ENCODE results near the gene AS3MT.

AS3MT gene

GRCh38 chr10:102945962-102946361 lies 76.7 kb downstream of the AS3MT start:
- Histone ChIP-seq H2AFZ (ENCODE audit: low read depth, low read length) (no peak overlapping the region), H3K79me1 (replicated peaks; ENCODE audit: low read length, poor library complexity, severe bottlenecking) (peaks cover 1% of the 10 kb centered on the region), H3K36me3 (ENCODE audit: control insufficient read depth in 1 of 2, insufficient read depth in 2 of 2, low read depth in 1 of 2, low read length in 2 of 2) (no peaks in the 10 kb centered on the region), H3K4ac (ENCODE audit: low read depth in 1 of 2, low read length in 2 of 2) (no peak overlapping the region), H3K4me3 (ENCODE audit: insufficient read depth in 1 of 2, low read depth in 1 of 2, low read length in 2 of 2) (no peak overlapping the region), H3K4me2 (ENCODE audit: low read length, poor library complexity, severe bottlenecking) (no peak overlapping the region), H3K14ac (ENCODE audit: low read length in 2 of 2) (no peak overlapping the region), H3K23ac (ENCODE audit: low read length in 2 of 2) (no peak overlapping the region), H3K9me3 (ENCODE audit: control insufficient read depth, low read length) (no peaks in the 10 kb centered on the region), H2BK5ac (ENCODE audit: low read depth, low read length, poor library complexity, severe bottlenecking) (no peak overlapping the region), H4K8ac (ENCODE audit: low read length) (no peak overlapping the region), H2BK120ac (ENCODE audit: low read depth, low read length) (no peak overlapping the region), H3K18ac (ENCODE audit: low read depth in 1 of 2, low read length in 2 of 2) (no peak overlapping the region), H3K9ac (ENCODE audit: low read length) (no peak overlapping the region), H3K27ac (ENCODE audit: low read length, poor library complexity, severe bottlenecking) (no peak overlapping the region), H2BK15ac (ENCODE audit: low read depth, poor library complexity, severe bottlenecking) (no peak overlapping the region), H3K27me3 (ENCODE audit: control insufficient read depth in 1 of 2, insufficient read depth in 1 of 2, low read length in 2 of 2) (no peaks in the 10 kb centered on the region), H3K4me1 (ENCODE audit: control insufficient read depth, insufficient read depth, low read depth, low read length) (no peaks in the 10 kb centered on the region), H2AK5ac (ENCODE audit: low read length, severe bottlenecking) (no peak overlapping the region), H2BK12ac (ENCODE audit: low read length in 2 of 2) (no peak overlapping the region), H4K91ac (ENCODE audit: low read length) (no peak overlapping the region)
- DNase-seq, result no peak
- 84% methylated on average over 1 of the region's 2 CpGs for WGBS

GRCh38 chr10:102946992-102947391 lies 77.7 kb downstream of the AS3MT start:
- H3K4me2 ChIP-seq (ENCODE audit: low read length, poor library complexity, severe bottlenecking), result no peak overlapping the region
- DNase-seq, result no peak
- H2AK5ac ChIP-seq (ENCODE audit: low read length, severe bottlenecking), result no peak overlapping the region
- H2BK120ac ChIP-seq (ENCODE audit: low read depth, low read length), result no peak overlapping the region
- no peak overlapping the region for H2BK5ac ChIP-seq (ENCODE audit: low read depth, low read length, poor library complexity, severe bottlenecking)
- 82% methylated on average over 2 of the region's 2 CpGs for WGBS
- no peak overlapping the region for H3K14ac ChIP-seq (ENCODE audit: low read length in 2 of 2)
- H3K27ac ChIP-seq (ENCODE audit: low read length, poor library complexity, severe bottlenecking), result no peak overlapping the region
- H3K36me3 ChIP-seq (ENCODE audit: control insufficient read depth in 1 of 2, insufficient read depth in 2 of 2, low read depth in 1 of 2, low read length in 2 of 2), result no peaks in the 10 kb centered on the region
- H4K91ac ChIP-seq (ENCODE audit: low read length), result no peak overlapping the region
- H3K4me1 ChIP-seq (ENCODE audit: control insufficient read depth, insufficient read depth, low read depth, low read length), result no peaks in the 10 kb centered on the region
- H2AFZ ChIP-seq (ENCODE audit: low read depth, low read length), result no peak overlapping the region
- H3K4me3 ChIP-seq (ENCODE audit: insufficient read depth in 1 of 2, low read depth in 1 of 2, low read length in 2 of 2), result no peak overlapping the region
- no peak overlapping the region for H3K23ac ChIP-seq (ENCODE audit: low read length in 2 of 2)
- H3K9ac ChIP-seq (ENCODE audit: low read length), result no peak overlapping the region
- H3K18ac ChIP-seq (ENCODE audit: low read depth in 1 of 2, low read length in 2 of 2), result no peak overlapping the region
- no peak overlapping the region for H2BK15ac ChIP-seq (ENCODE audit: low read depth, poor library complexity, severe bottlenecking)
- H3K79me1 ChIP-seq (replicated peaks; ENCODE audit: low read length, poor library complexity, severe bottlenecking), result peaks cover 1% of the 10 kb centered on the region
- no peaks in the 10 kb centered on the region for H3K27me3 ChIP-seq (ENCODE audit: control insufficient read depth in 1 of 2, insufficient read depth in 1 of 2, low read length in 2 of 2)
- no peak overlapping the region for H2BK12ac ChIP-seq (ENCODE audit: low read length in 2 of 2)
- H3K9me3 ChIP-seq (ENCODE audit: control insufficient read depth, low read length), result no peaks in the 10 kb centered on the region
- no peak overlapping the region for H3K4ac ChIP-seq (ENCODE audit: low read depth in 1 of 2, low read length in 2 of 2)
- H4K8ac ChIP-seq (ENCODE audit: low read length), result no peak overlapping the region

- H2AFZ ChIP-seq (ENCODE audit: low read depth, low read length), result no peak overlapping the region
- H3K27me3 ChIP-seq (ENCODE audit: control insufficient read depth in 1 of 2, insufficient read depth in 1 of 2, low read length in 2 of 2), result no peaks in the 10 kb centered on the region
- no peak overlapping the region for H2BK5ac ChIP-seq (ENCODE audit: low read depth, low read length, poor library complexity, severe bottlenecking)
- H2AK5ac ChIP-seq (ENCODE audit: low read length, severe bottlenecking), result no peak overlapping the region
- no peak overlapping the region for H3K9ac ChIP-seq (ENCODE audit: low read length)
- H3K4me3 ChIP-seq (ENCODE audit: insufficient read depth in 1 of 2, low read depth in 1 of 2, low read length in 2 of 2), result no peak overlapping the region
- no peak overlapping the region for H4K91ac ChIP-seq (ENCODE audit: low read length)
- H3K4me2 ChIP-seq (ENCODE audit: low read length, poor library complexity, severe bottlenecking), result no peak overlapping the region
- no peak overlapping the region for H3K27ac ChIP-seq (ENCODE audit: low read length, poor library complexity, severe bottlenecking)
- H2BK120ac ChIP-seq (ENCODE audit: low read depth, low read length), result no peak overlapping the region
- WGBS, result 88% methylated on average over 4 of the region's 4 CpGs
- no peak for DNase-seq
- H3K36me3 ChIP-seq (ENCODE audit: control insufficient read depth in 1 of 2, insufficient read depth in 2 of 2, low read depth in 1 of 2, low read length in 2 of 2), result no peaks in the 10 kb centered on the region
- H3K9me3 ChIP-seq (ENCODE audit: control insufficient read depth, low read length), result no peaks in the 10 kb centered on the region
- no peak overlapping the region for H2BK15ac ChIP-seq (ENCODE audit: low read depth, poor library complexity, severe bottlenecking)
- H4K8ac ChIP-seq (ENCODE audit: low read length), result no peak overlapping the region
- peaks cover under 1% of the 10 kb centered on the region for H3K79me1 ChIP-seq (replicated peaks; ENCODE audit: low read length, poor library complexity, severe bottlenecking)
- H3K4ac ChIP-seq (ENCODE audit: low read depth in 1 of 2, low read length in 2 of 2), result no peak overlapping the region
- H3K23ac ChIP-seq (ENCODE audit: low read length in 2 of 2), result no peak overlapping the region
- H3K4me1 ChIP-seq (ENCODE audit: control insufficient read depth, insufficient read depth, low read depth, low read length), result no peaks in the 10 kb centered on the region
- no peak overlapping the region for H3K18ac ChIP-seq (ENCODE audit: low read depth in 1 of 2, low read length in 2 of 2)
- H3K14ac ChIP-seq (ENCODE audit: low read length in 2 of 2), result no peak overlapping the region
- no peak overlapping the region for H2BK12ac ChIP-seq (ENCODE audit: low read length in 2 of 2)
These were observed 78.9 kb downstream of the AS3MT start for GRCh38 chr10:102948176-102948575.

DNA sequence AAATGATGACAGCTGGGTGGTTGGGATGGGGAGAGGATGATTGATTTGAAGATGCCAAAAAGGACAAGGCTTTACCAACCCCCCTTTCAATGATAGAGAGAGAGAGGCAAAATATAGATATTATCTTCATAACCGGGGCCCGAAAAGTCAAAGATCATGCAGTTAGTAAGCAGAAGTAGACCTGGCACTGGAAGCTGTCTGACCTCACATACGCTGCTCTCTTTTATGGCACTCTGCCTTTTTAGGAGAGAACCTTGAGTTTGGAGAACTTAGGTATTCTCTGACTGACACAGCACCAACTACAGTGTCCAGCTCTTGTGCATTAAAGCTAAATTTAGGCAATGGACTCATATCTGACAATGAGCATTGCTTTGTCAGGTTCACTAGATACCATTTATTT lies 79.5 kb downstream of the AS3MT start:
- no peaks in the 10 kb centered on the region for H3K27me3 ChIP-seq (ENCODE audit: control insufficient read depth in 1 of 2, insufficient read depth in 1 of 2, low read length in 2 of 2)
- H2AFZ ChIP-seq (ENCODE audit: low read depth, low read length), result no peak overlapping the region
- no peaks in the 10 kb centered on the region for H3K9me3 ChIP-seq (ENCODE audit: control insufficient read depth, low read length)
- WGBS, result 98% methylated on average over 3 of the region's 3 CpGs
- DNase-seq, result no peak
- no peak overlapping the region for H3K27ac ChIP-seq (ENCODE audit: low read length, poor library complexity, severe bottlenecking)
- no peak overlapping the region for H2BK15ac ChIP-seq (ENCODE audit: low read depth, poor library complexity, severe bottlenecking)
- H3K14ac ChIP-seq (ENCODE audit: low read length in 2 of 2), result no peak overlapping the region
- H4K91ac ChIP-seq (ENCODE audit: low read length), result no peak overlapping the region
- no peak overlapping the region for H2BK120ac ChIP-seq (ENCODE audit: low read depth, low read length)
- no peak overlapping the region for H3K4me3 ChIP-seq (ENCODE audit: insufficient read depth in 1 of 2, low read depth in 1 of 2, low read length in 2 of 2)
- H2BK12ac ChIP-seq (ENCODE audit: low read length in 2 of 2), result no peak overlapping the region
- H3K9ac ChIP-seq (ENCODE audit: low read length), result no peak overlapping the region
- no peaks in the 10 kb centered on the region for H3K4me1 ChIP-seq (ENCODE audit: control insufficient read depth, insufficient read depth, low read depth, low read length)
- no peak overlapping the region for H2BK5ac ChIP-seq (ENCODE audit: low read depth, low read length, poor library complexity, severe bottlenecking)
- no peak overlapping the region for H3K4me2 ChIP-seq (ENCODE audit: low read length, poor library complexity, severe bottlenecking)
- no peaks in the 10 kb centered on the region for H3K36me3 ChIP-seq (ENCODE audit: control insufficient read depth in 1 of 2, insufficient read depth in 2 of 2, low read depth in 1 of 2, low read length in 2 of 2)
- no peak overlapping the region for H3K4ac ChIP-seq (ENCODE audit: low read depth in 1 of 2, low read length in 2 of 2)
- no peak overlapping the region for H4K8ac ChIP-seq (ENCODE audit: low read length)
- no peak overlapping the region for H3K23ac ChIP-seq (ENCODE audit: low read length in 2 of 2)
- H3K18ac ChIP-seq (ENCODE audit: low read depth in 1 of 2, low read length in 2 of 2), result no peak overlapping the region
- no peak overlapping the region for H2AK5ac ChIP-seq (ENCODE audit: low read length, severe bottlenecking)
- H3K79me1 ChIP-seq (replicated peaks; ENCODE audit: low read length, poor library complexity, severe bottlenecking), result no peaks in the 10 kb centered on the region

Measured in mesenchymal stem cell (in vitro differentiated cells and primary cell).